Fibroblast of skin of back (primary cell): Measurements from ENCODE around the gene RETREG3.
"Not testable (repeated sequence)": the region's sequence is repeated elsewhere in the genome, so short reads cannot be mapped to it uniquely, and the experiment has no call there.

ENCODE experiments used
- DNase-seq: peaks from one replicate; pipeline ENCODE4 v3.0.0-alpha.2; 2013

The RETREG3 gene

DNA sequence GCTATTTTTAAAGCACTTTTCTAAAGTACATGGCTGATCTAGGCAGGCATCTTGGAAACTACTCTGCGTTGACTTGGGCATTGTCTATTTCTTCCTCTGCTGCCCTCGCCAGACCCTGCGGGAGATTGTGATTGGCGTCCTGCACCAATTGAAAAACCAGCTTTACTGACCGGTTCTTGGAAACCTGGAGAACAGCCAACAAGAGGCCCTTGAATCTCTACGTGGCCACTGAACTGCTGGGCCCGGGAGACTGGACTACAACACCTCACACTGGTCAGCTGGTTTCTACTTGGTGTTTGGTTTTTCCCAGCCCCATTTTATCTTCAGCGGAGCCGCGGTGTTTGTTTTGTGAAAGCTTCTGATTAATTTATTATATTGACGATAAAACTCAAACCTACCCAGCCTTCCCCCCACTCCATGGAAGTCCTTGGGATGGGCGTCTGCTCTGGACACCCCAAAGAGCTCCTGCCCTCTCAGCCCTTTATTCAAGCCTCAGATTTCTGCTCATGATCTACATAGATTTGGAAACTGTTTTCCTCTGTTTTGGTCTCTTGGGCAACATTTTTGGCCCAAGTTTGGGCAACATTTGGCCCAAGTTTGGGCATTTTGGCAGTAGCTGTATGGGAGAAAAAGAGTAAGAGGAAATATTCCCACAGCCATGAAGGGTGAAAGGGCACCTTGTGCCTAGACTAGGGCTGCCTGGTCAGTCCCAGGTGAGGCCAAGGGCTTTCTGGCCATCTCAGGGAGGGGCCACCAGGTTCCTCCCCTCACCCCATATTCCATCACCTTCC, 37.5 kb downstream of the RETREG3 start:
- no peak for DNase-seq

DNA sequence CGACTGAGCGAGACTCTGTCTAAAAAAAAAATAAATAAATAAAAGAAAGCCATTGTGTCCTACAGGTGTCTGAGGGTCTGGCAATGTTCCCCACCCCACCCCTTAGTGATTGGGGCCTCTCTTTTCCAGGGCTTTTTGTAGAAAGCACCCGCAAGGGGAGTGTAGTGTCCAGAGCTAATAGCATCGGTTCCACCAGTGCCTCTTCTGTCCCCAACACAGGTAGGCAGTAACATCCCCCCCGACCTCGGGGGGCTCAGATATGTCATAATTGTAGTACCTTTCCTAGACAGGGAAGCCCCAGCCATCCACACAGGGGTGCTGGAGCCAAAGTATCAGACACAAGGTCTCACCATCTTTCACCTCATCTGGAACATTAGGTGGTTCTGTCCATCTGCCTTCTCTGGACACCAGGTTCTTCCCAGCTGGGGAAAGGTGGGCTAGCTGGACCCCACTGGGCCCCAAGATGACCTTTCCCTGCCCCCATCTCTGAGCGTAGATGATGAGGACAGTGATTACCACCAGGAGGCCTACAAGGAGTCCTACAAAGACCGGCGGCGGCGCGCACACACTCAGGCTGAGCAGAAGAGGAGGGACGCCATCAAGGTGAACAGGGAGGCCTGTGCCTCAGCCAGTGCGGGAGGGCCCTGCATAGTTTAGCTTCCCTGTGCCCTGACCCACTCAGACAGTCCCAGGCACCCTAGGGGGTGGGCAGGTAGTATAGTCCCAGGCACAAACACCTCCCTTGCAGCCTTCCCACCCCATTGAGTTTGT, 40.6 kb downstream of the RETREG3 start:
- DNase-seq, result no peak

DNA sequence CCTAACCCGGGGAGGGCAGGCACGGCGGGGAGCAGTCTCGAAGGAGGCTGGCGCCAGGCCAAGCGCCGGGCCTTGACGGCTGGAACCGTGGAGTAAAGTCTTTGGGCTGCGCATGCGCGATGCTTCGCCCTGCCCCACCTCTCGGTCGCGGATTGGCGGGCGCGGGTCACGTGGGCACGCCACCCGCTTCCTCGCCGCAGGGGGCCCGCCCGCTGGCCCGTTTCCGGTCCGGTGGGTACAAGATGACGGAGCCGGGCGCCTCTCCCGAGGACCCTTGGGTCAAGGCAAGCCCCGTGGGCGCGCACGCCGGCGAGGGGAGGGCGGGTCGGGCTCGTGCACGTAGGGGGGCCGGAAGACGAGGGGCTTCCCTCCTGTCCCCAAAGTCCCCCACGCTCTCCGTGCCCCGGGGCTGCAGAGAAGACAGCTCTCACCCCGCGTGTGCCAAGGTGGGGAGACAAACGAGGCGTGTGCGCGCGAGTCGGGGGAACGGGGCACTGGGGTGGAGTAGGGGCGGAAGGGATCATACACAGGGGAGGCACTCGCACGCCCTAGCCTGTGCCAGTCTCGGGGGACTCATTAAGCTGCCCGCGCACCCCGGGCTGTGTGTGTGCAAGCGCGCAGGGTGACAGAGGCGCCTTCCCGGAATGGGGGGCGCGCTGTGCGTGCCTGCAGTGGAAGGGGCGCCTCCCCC, 42.1 kb downstream of the RETREG3 start, which contains the start of gene MLX:
Gene MLX (plus strand): TSS at position 218 of the 691 bp plus-strand sequence. CDS start 25 bp downstream, at position 243.
- DNase-seq, result peak; percentile 87

DNA sequence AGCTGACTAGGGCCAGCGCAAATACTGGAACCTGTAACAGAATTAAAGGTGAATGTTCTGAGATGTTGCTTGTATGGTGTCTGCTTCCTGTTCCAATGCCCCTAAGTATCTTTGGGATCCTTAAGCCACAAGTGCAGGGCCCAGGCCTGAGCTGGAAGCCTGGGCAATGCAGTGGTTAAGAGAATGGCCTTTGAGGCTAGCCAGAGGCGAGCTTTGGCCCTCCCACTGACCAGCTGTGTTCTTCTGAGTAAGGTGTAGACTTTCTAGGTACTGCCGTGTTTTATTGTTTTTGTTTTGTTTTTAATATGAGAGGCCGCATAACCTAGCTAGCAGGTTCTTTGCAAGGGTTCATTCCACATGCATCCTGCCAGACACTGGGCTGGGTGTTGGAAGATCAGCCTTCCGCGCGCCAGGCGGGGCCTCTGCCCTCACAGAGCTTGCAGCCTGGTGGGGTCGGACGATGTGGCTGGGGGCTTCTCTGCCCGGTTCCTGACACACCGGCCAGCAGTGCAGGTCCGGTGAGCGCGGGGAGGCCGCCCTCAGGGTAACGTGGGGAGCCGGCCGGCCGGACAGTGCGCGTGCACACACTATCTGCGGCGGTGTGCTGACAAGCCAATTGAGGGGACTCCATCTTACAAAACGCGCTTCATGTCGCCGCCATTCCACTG, 42.8 kb downstream of the RETREG3 start:
- DNase-seq, result no peak

DNA sequence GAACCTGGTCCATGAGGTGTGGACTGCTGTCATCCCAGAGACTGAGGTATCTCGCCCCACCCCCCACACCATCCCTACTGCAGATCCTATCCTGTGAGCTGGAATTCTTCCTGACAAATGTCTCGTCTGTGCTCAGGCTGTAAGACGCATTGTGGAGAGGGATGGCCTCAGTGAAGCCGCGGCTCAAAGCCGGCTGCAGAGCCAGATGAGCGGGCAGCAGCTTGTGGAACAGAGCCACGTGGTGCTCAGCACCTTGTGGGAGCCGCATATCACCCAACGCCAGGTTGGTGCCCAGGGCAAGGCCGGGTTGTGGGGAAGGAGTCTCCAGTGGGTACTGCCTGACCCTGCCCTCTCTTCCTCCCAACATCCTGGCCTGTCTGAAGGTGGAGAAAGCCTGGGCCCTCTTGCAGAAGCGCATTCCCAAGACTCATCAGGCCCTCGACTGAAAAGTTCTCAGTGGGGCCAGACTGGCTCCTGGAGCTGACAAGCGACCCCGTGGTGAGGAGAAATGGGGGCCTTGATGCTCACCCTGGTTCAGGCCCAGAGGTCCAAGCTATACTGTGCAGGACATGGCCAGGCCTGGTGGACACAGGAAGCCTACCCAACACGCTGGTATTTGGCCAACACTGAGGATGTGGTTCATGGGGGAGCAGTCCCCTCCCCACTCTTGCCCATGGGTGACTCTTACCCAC, 43.5 kb downstream of the RETREG3 start:
- no peak for DNase-seq

DNA sequence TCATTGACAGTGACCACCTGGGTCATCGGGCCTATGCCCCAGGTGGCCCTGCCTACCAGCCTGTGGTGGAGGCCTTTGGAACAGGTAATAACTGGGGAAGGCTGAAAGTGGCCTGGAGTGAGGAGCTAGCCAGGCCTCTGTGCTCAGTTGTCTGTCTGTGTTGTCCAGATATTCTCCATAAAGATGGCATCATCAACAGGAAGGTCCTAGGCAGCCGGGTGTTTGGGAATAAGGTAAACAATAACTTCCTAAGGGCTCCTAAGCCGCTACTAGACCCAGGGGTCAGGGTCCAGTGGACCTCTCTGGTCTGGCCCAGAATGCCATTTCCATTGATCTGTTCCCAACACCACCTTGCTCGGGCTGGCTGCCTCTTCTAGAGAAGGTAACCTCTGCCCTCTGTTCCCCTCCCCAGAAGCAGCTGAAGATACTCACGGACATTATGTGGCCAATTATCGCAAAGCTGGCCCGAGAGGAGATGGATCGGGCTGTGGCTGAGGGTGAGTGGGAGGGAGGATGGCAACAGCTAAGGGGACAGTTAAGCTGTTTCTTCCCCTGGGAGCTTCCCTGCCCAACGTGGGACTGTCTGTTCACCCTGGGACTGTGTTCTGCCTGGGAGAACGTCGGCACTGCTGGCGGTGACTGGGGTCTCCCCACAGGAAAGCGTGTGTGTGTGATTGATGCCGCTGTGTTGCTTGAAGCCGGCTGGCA, 44.2 kb downstream of the RETREG3 start:
- DNase-seq, result no peak

DNA sequence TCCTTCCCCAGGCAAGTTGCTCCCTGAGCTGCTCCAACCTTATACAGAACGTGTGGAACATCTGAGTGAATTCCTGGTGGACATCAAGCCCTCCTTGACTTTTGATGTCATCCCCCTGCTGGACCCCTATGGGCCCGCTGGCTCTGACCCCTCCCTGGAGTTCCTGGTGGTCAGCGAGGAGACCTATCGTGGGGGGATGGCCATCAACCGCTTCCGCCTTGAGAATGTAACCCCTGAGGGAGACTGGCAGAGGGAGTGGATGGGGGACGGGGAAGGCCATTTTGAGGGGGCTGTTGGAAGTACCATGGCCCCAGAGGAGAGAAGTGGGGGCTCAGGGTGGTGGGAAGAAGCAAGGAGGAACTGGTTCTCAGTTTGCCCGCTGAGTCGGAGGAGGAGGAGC, 45.2 kb downstream of the RETREG3 start:
- DNase-seq, result no peak

DNA sequence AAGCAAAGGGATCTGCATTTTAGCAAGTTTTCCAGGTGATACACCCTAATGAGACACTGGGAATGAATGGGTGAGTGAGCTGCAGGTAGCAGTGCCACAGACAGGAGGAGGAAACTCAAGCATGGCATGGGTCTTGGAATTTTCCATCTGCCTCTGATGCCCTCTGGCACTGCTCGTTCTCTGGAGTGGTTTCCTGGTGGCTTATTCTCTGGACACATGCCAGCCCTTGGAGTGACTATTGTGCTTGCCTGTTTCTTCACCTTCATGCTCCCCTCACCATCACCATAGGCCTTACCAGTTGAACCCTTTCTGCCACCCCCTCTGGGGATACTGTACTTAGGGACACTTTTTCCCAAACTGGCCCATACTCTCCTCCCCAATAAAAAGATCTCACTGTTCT, 45.6 kb downstream of the RETREG3 start:
- DNase-seq, result no peak

DNA sequence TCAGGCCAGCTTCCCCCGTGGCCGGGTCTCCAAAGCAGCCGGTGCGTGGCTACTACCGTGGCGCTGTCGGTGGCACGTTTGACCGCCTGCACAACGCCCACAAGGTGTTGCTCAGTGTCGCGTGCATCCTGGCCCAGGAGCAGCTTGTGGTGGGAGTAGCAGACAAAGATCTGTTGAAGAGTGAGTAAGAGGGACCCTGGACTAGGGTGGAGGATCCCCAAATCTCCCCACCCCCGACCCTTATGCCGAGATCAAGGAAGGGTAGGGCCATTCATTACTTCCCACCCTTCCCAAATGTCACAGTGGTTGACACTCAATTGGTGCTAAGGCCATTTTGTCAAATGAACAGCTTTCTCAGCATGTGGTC, 46.0 kb downstream of the RETREG3 start:
- DNase-seq, result no peak

DNA sequence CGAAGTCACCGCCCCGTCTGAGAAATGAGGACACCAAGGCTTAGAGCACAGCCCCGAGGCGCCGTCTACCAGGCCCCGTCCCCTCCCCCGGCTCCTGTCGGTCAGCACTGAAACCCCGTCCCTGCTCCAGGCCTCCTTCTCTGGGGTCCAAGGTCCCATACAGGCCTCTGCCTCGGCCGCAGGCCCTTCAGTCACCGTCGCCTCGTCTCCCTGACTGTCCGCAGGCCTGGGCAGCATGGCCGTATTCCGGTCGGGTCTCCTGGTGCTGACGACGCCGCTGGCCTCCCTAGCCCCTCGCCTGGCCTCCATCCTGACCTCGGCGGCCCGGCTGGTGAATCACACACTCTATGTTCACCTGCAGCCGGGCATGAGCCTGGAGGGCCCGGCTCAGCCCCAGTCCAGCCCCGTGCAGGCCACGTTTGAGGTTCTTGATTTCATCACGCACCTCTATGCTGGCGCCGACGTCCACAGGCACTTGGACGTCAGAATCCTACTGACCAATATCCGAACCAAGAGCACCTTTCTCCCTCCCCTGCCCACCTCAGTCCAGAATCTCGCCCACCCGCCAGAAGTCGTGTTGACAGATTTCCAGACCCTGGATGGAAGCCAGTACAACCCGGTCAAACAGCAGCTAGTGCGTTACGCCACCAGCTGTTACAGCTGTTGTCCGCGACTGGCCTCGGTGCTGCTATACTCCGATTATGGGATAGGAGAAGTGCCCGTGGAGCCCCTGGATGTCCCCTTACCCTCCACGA, 46.6 kb downstream of the RETREG3 start:
- DNase-seq, result no peak

DNA sequence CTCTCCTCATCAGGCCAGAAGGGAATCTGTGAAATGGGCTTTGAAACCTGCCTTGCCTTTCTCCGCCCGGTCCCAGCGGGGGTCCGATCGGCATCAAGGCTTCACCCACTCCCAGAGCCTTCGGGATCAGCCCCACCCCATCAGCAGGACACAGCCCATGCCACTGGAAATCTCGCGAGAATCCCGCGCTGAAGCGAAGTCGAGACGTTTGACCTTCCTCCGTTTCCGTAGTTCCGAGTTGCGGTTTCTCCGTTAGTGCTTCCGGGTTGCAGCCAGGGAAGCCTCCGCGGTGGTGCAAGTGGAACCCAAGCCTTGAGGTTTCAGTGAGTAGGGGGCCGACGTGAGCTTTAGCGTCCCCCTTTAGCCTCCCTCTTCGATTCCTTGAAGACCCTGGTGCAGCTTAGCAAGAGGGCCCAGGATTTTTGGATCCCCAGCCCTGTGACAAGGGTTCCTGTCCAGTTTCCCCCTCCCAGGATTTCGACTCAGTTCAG, 47.2 kb downstream of the RETREG3 start, which contains the start of gene COASY:
Gene COASY (plus strand): TSS at position 252 of the 491 bp plus-strand sequence. CDS start 475 bp downstream, outside the sequence.
- DNase-seq, result peak; percentile 98

DNA sequence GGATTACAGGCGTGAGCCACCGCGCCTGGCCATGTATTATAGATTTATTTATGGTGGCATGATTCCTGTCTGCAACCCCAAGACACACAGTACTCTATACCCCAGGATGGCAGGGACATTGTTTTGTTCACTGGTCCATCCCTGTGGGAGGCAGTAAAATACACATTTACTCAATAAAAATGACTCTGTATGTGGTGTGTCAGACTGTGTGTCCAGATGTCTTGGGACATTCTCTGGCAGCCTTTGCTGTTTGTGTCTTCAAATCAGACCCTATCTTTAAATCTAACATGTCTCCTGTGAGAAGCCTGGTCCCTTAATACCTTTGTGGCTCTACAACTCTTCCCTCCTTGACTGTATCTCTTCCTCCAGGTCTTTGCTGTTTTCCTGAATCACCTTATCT, 48.9 kb downstream of the RETREG3 start:
- DNase-seq, result no peak

DNA sequence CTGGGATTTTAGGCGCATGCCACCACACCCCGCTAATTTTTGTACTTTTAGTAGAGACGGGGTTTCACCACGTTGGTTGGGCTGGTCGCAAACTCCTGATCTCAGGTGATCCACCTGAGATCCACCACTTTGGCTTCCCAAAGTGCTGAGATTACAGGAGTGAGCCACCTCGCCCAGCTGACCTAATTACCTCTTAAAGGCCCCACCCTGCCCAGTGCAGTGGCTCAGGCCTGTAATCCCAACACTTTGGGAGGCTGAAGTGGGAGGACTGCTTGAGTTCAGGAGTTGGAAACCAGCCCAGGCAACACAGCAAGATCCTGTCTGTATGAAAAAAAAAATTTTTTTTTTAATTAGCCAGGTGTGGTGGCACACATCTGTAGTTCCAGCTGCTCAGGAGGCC, 50.1 kb downstream of the RETREG3 start:
- no peak for DNase-seq

DNA sequence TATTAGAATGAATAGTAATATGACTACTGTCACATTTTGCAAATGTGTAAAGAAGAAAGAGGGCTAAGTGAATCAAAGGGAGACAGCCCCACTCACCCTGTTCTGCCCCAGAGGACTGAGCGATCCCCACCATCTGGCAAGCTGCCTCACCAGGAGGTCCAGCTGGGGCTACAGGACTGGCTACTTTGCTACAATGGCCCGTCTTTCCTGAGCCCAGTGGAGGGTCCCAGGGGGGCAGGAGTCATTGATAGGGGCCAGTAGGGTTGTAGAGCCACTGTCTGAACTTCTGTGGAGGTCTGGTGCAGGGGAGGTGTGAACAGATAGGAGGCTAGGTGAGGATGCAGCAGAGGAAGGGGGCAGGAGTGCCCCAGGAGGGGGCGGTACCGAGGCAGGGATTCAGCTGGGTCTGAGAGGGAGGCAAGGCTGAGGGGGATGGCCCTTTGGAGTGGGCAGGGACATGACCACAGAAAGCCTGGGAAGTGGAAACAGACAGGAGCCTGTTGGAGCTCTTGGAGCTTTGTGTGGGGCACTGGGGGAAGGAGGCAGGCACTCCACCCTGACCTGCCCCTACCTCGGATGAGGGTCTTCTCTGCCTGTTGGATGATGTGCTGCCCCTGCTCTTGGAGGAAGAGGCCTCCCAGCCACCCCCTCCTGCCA, 53.1 kb downstream of the RETREG3 start:
- not testable (repeated sequence) for DNase-seq

DNA sequence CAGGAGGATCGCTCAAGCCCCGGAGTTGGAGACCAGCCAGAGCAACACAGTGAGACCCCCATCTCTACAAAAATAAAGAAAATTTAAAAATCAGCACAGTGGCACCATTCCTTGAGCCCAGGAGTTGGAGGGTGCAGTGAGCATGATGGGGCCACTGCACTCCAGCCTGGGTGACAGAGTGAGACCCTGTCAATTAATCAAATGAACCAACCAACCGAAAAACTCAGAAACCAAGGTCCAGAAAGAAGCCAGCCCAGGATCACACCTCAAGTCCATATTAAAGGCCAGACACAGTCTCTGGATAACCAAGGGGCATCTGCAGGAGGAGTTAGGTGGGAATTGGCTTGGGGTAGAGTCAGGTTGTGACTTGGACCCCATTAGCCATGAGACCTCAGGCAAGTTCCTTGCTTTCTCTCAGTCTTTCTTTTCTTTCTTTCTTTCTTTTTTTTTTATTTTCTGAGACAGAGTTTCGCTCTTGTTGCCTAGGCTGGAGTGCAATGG, 54.0 kb downstream of the RETREG3 start:
- DNase-seq, result no peak

DNA sequence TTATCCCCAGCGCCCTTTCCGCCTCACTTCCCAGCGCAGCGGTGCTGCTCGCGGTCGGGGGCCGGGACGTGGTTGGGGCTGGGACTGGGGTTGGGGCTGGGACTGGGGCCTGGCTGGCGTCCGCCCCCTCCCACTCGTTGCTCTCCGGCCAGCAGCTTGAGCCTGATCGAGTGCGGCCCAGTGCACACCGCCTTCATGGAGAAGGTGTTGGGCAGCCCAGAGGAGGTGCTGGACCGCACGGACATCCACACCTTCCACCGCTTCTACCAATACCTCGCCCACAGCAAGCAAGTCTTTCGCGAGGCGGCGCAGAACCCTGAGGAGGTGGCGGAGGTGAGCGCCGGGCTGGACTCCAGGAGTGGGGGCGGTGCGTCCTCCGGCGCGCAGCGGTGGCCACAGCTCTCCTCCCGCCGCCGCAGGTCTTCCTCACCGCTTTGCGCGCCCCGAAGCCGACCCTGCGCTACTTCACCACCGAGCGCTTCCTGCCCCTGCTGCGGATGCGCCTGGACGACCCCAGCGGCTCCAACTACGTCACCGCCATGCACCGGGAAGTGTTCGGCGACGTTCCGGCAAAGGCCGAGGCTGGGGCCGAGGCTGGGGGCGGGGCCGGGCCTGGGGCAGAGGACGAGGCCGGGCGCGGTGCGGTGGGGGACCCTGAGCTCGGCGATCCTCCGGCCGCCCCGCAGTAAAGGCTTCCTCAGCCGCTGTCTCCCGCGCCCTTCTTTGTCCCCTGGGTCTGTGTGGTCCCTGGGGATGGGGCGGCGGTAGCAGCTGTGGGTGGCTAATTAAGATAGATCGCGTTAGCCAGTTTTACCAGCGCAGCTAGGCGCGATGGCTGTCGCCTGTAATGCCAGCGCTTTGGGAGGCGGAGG, 54.7 kb downstream of the RETREG3 start:
- peak; percentile 84 for DNase-seq

DNA sequence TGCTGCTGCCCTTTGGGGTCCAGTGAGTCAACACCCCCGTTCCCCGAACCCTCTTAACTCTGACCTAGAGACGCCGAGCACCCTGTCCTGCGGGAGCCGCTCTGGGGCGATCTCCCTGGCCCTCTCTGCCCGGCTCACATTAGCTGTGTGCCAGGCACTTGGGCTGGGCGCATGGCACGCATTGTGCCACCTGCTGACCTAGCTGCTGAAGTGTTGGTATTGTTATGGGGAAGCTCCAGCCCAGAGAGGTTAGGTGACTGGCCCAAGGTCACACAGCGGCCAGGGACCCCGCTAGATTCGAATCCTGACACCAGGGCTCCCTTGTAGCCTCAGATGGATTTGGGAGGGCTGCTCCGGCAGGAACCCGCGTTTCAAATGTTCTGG, 55.3 kb downstream of the RETREG3 start:
- DNase-seq, result no peak

DNA sequence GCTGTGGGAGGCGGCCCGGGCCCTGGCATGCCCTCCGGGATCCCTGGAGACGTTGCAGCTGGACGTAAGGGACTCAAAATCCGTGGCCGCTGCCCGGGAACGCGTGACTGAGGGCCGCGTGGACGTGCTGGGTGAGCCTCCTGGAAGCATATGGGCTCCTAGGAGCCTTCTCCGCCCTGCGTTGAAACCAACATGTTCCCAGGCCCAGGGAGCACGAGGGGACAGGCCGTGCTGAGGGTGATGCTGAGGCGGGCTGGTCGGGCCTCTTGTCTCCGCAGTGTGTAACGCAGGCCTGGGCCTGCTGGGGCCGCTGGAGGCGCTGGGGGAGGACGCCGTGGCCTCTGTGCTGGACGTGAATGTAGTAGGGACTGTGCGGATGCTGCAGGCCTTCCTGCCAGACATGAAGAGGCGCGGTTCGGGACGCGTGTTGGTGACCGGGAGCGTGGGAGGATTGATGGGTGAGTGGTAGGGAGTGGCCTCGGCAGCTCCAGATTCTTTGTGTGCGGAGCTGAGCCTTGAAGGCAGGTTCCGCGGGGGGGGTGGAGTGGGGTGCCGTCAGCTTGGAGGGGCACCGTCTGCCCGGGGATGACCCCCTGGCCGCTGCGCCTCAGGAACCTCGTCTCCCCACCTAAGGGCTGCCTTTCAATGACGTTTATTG, 55.9 kb downstream of the RETREG3 start:
- DNase-seq, result no peak
